Measurements from ENCODE around the gene PRKCA. TPM values are rescaled to one million over a fixed set of nuclear protein-coding genes. Genes with fewer than 3 reads are reported as not detected.

PRKCA gene
- total RNA-seq, 1 donor from 2014 or later, result 2.2 TPM

DNA sequence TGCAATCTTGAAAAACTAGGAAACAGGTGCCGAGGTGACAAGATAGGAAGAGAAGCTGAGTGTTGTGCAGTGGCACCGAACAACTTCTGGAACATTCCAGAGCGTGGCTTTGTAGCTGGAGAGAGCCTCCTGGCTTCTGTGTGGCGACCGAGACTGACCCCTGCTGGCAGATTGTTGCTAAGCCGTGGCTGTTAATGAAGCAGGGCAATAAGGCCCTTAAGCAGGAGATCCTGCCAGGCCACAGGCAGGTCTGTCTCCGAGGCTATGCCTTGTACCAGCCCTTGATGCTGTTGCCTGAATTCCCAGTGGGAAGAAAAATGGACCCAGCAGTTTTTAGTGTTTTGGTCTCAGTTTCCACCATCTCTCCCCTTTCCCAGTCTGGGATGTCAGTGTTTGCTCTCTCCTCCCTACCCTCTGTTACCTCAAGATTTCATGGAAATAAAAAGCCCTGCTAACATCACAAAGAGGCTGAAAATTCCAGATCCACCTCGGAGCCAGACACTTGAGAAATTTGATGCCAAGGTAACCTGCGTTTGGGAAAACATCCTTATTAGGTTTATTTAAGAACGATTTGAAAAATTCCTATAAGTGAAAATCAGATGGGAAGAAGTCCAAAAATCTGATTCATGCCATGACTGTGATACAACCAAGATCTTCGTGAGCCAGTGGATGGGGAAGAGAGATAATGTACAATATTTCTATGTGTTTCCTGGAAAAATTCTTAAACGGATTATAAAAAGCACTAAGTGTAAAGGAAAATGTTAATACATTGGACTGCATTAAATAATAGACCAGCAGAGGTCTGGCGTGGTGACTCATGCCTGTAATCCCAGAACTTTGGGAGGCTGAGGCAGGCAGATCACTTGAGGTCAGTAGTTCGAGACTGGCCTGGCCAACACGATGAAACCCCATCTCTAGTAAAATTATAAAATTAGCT is 265.1 kb downstream of the PRKCA start:
- POLR2A ChIA-PET, result no interaction called here
- peaks cover 2% of the 10 kb centered on the region for H3K9me3 Mint-ChIP-seq
- H3K27me3 Mint-ChIP-seq, result no peaks in the 10 kb centered on the region
- peak; percentile 58 for ATAC-seq (ENCODE audit: low read depth)
- H3K27ac Mint-ChIP-seq, result no peak overlapping the region
- no peaks in the 10 kb centered on the region for H3K36me3 Mint-ChIP-seq (ENCODE audit: low read depth)
- intact Hi-C loops (cut with micrococcal nuclease), result loop anchor here (1.0 to 2.0 kb wide), 2 partner anchors 312 to 367 kb away; no protein-coding TSS in a partner anchor
- CTCF ChIA-PET, result interaction anchor here (0.6 to 3.2 kb wide), 13 partner anchors 10 to 1273 kb away, joined by 3 to 28 read pairs (median 3); no protein-coding TSS in a partner anchor
- H3K4me1 Mint-ChIP-seq, result no peaks in the 10 kb centered on the region
- TF ChIP-seq, protein P1, sequence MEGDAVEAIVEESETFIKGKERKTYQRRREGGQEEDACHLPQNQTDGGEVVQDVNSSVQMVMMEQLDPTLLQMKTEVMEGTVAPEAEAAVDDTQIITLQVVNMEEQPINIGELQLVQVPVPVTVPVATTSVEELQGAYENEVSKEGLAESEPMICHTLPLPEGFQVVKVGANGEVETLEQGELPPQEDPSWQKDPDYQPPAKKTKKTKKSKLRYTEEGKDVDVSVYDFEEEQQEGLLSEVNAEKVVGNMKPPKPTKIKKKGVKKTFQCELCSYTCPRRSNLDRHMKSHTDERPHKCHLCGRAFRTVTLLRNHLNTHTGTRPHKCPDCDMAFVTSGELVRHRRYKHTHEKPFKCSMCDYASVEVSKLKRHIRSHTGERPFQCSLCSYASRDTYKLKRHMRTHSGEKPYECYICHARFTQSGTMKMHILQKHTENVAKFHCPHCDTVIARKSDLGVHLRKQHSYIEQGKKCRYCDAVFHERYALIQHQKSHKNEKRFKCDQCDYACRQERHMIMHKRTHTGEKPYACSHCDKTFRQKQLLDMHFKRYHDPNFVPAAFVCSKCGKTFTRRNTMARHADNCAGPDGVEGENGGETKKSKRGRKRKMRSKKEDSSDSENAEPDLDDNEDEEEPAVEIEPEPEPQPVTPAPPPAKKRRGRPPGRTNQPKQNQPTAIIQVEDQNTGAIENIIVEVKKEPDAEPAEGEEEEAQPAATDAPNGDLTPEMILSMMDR (IDR thresholded peaks at IDR 0.05), result peak; percentile 45
- no peak overlapping the region for H3K4me3 Mint-ChIP-seq
- peak; percentile 54 for DNase-seq

DNA sequence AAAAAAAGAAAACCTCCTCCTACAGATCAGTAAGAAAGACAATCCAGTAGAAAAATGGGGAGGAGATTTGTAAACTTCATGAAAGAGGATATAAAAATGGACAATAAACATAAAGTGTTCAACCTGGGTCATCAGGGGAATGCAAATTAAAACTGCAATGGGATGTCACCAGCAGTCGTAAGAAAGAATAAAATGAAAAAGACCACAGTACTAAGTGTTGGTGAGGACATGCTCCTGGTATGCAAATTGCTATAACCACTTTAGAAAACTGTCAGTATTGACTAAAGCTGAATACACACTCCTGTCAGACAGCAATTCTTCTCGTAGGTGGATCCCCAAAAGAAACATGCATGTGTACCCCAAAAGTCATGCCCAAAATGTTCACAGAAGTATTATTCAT is 267.2 kb downstream of the PRKCA start:
- H3K36me3 Mint-ChIP-seq (ENCODE audit: low read depth), result no peaks in the 10 kb centered on the region
- peaks cover 2% of the 10 kb centered on the region for H3K9me3 Mint-ChIP-seq
- H3K4me1 Mint-ChIP-seq, result no peaks in the 10 kb centered on the region
- no peak overlapping the region for H3K27ac Mint-ChIP-seq
- ChIA-PET CTCF (no interaction called here), POLR2A (no interaction called here)
- H3K27me3 Mint-ChIP-seq, result no peaks in the 10 kb centered on the region
- intact Hi-C loops (cut with micrococcal nuclease), result no loop called here
- TF ChIP-seq, protein P1 (IDR thresholded peaks at IDR 0.05), result no peak
- H3K4me3 Mint-ChIP-seq, result no peak overlapping the region
- no peak for DNase-seq
- no peak for ATAC-seq (ENCODE audit: low read depth)

GRCh38 chr17:66570447-66571195 is 268.2 kb downstream of the PRKCA start:
- intact Hi-C loops (cut with micrococcal nuclease), result no loop called here
- no peak overlapping the region for H3K27ac Mint-ChIP-seq
- no peaks in the 10 kb centered on the region for H3K36me3 Mint-ChIP-seq (ENCODE audit: low read depth)
- H3K27me3 Mint-ChIP-seq, result no peaks in the 10 kb centered on the region
- TF ChIP-seq, protein P1 (IDR thresholded peaks at IDR 0.05), result no peak
- no peaks in the 10 kb centered on the region for H3K4me1 Mint-ChIP-seq
- peaks cover 2% of the 10 kb centered on the region for H3K9me3 Mint-ChIP-seq
- ChIA-PET CTCF (no interaction called here), POLR2A (no interaction called here)
- H3K4me3 Mint-ChIP-seq, result no peak overlapping the region
- DNase-seq, result no peak
- ATAC-seq (ENCODE audit: low read depth), result no peak

DNA sequence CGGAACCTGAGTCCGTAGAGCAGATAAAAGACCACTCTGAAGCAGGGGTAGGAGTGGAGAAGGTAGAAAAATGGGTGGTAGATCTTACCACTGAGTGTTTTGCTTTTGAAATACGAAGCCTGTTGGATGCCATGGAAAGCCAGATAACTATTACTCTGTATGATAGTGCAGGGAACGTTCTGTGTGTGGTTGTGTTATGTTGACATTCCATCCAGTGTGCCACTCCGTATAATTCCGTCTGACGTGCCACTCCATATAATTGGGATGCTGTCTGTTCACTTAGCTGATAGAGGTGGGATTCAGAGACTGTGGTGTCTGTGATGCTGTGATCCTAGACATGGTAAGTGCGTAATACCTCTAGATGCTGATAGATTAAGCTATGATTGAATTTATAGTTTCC is 269.3 kb downstream of the PRKCA start:
- intact Hi-C loops (cut with micrococcal nuclease), result no loop called here
- Mint-ChIP-seq H3K27me3 (no peaks in the 10 kb centered on the region), H3K27ac (no peak overlapping the region), H3K4me1 (no peaks in the 10 kb centered on the region), H3K4me3 (no peak overlapping the region), H3K36me3 (ENCODE audit: low read depth) (no peaks in the 10 kb centered on the region), H3K9me3 (peaks cover 2% of the 10 kb centered on the region)
- ATAC-seq (ENCODE audit: low read depth) (no peak), DNase-seq (no peak)
- ChIA-PET CTCF (no interaction called here), POLR2A (no interaction called here)
- TF ChIP-seq, protein P1 (IDR thresholded peaks at IDR 0.05), result no peak

GRCh38 chr17:66573078-66573477 is 270.7 kb downstream of the PRKCA start:
- Mint-ChIP-seq H3K9me3 (peaks cover 2% of the 10 kb centered on the region), H3K4me3 (no peak overlapping the region), H3K27me3 (no peaks in the 10 kb centered on the region), H3K4me1 (no peaks in the 10 kb centered on the region), H3K27ac (no peak overlapping the region), H3K36me3 (ENCODE audit: low read depth) (no peaks in the 10 kb centered on the region)
- no peak for ATAC-seq (ENCODE audit: low read depth)
- CTCF ChIA-PET, result no interaction called here
- intact Hi-C loops (cut with micrococcal nuclease), result no loop called here
- POLR2A ChIA-PET, result no interaction called here
- TF ChIP-seq, protein P1 (IDR thresholded peaks at IDR 0.05), result no peak
- DNase-seq, result no peak
